Measurements from ENCODE around the gene NCBP2.
A peak's percentile ranks its signal among the peaks of the same experiment; 100 is the strongest.
"Not testable (repeated sequence)": the region's sequence is repeated elsewhere in the genome, so short reads cannot be mapped to it uniquely, and the experiment has no call there.

The NCBP2 gene

DNA sequence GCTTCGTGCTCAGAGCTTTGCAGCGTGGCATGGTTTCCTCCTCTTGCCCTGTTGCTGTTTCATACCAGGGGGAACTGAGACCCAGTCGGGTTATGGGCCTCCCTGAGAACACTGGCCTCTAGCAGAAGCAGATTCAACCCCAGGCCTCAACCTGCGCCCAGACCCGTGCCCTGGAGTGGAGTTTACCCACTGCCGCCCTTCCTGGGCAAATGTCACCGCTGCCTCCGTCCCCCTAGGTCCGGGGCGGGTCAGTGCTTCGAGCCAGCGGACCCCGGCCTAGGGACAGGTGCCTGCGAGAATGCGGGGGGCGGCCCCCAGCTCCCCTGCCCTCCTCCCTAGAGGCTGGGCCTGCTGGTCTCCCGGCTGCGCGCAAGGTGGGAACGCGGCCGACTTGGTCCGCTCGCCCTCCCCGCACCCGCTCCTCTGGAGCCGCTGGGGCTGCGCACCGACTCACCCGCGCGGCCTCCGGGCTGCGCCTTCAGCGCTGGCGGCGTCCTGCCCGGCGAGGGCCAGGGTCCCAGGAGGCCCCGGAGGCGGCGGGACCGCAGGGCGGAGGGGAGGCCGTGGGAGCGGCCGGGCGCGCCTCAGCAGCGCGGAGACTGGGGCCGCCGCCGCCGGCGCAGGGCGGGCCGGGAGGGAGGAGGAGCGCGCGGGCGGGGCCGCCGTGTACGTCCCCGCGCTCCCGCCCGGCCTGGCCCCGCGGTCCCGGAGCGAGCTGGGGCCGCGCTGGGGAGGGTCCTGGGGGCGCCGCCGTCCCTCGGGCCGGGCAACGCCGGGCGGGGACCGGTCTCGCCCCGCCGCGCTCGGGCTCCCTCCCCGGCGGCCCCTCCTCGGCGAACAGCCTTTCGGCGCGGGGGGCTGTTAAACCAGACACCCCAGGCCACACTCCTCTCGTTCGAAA lies 26.2 kb upstream of the NCBP2 start, which contains the start of gene PIGZ:
PIGZ (minus strand) TSS at position 601 of the 901 bp plus-strand sequence. CDS start 16,802 bp downstream, outside the sequence.
- DNase-seq (ENCODE audit: low spot score): no peak

DNA sequence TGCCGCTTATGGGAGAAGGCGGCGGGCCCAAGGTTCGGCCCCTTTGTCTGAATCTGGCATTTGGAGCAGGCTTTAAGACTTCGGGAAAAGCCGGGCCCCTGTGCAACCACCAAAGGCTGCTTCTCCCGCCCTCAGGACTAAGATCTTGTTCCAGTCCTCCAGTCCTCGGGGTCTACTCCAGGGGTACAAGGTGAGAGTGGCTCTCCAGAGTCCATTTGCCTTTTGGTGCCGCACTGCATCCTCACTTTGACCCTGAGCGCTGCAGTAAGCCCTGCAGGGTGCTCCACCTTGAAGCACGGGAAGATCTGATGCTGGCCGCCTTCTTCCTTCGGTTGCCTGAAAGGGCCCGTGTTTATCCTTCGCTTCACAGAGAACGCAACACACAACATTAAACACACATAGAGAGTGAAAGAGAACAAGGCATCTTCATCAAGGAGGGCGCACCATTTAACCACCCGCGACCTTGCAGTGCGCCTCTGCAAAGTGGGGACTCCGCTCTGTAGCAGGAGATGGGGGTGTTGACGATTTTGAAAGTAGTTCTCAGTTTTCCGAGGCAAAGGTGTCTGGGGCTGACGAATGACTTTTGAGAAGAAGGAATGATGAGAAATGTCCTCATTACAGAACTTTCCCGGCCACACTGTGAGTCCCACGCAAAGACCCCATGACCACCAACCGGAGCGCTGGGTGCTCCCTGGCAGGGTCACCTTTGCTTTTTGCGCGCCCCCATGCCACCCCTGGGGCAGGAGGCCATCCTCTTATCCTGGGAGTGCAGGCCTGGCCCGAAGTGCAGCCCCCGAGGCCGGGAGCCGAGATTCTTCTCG lies 25.3 kb upstream of the NCBP2 start:
- no peak for DNase-seq (ENCODE audit: low spot score)

- DNase-seq (ENCODE audit: low spot score): no peak
These were observed 24.4 kb upstream of the NCBP2 start for GRCh38 chr3:196966526-196967401.

- no peak for DNase-seq (ENCODE audit: low spot score)
These were observed 23.5 kb upstream of the NCBP2 start for GRCh38 chr3:196965804-196966173.

- no peak for DNase-seq (ENCODE audit: low spot score)
These were observed 22.9 kb upstream of the NCBP2 start for GRCh38 chr3:196965112-196965803.

GRCh38 chr3:196963631-196963953 lies 21.3 kb upstream of the NCBP2 start:
- DNase-seq (ENCODE audit: low spot score): no peak

DNA sequence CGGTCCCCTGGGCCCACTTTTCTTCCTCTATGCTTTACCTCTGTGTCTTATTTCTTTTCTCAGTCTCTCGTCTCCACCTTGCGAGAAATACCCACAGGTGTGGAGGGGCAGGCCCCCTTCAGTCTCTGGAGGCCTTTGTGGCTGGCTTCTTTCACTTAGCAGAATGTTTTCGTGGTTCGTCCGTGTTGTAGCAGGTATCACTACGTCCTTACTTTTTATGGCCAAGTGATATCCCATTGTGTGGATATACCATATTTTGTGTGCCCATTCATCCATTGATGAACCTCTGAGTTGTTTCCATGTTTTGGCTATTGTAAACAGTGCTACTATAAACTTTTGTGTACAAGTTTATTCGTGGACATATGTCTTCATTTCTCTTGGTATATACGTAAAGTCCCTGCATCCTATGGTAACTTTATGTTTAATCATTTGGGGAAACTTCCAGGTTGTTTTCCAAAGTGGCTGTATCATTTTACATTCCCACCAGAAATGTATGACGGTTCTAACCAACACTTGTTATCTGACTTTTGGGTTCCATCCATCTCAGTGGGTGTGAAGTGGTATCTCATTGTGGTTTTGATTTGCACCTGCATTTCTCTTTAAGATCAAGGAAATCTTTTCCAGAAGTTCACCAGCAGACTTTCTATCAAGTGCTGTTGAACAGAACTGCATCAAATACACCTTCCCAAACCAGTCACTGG lies 20.8 kb upstream of the NCBP2 start:
- no peak for DNase-seq (ENCODE audit: low spot score)

DNA sequence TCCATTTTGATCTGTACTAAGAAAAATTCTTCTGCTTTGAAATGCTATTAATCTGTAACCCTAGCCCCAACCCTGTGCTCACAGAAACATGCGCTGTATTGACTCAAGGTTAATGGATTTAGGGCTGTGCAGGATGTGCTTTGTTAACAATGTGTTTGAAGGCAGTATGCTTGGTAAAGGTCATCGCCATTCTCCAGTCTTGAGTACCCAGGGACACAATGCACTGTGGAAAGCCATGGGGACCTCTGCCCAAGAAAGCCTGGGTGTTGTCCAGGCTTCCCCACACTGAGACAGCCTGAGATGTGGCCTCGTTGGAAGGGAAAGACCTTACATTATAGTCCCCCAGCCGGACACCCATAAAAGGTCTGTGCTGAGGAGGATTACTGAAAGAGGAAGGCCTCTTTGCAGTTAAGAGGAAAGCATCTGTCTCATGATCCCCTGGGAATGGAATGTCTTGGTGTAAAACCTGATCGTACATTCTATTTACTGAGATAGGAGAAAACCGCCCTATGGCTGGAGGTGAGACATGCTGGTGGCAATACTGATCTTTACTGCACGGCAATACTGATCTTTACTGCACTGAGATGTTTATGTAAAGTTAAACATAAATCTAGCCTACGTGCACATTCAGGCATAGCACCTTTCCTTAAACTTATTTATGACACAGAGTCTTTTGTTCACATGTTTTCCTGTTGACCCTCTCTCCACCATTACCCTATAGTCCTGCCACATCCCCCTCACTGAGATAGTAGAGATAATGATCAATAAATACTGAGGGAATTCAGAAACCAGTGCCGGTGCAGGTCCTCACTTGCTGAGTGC lies 20.0 kb upstream of the NCBP2 start:
- DNase-seq (ENCODE audit: low spot score): no peak

DNA sequence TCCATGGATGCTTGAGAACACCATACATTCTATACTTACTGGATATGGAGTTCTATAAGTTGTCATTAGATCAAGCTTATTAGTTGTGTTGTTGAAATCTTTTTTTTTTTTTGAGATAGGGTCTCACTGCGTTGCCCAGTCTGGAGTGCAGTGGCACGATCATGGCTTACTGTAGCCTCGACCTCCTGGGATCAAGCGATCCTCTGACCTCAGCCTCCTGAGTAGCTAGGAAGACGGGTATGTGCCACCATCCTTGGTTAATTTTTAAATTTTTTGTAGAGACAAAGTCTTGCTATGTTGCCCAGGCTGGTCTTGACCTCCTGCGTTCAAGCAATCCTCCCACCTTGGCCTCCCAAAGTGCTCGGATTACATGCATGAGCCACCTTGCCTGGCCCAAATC lies 12.5 kb upstream of the NCBP2 start:
- DNase-seq (ENCODE audit: low spot score): no peak

GRCh38 chr3:196951371-196951770 lies 9.0 kb upstream of the NCBP2 start:
- DNase-seq (ENCODE audit: low spot score): no peak

GRCh38 chr3:196949750-196950149 lies 7.4 kb upstream of the NCBP2 start:
- DNase-seq (ENCODE audit: low spot score): no peak

DNA sequence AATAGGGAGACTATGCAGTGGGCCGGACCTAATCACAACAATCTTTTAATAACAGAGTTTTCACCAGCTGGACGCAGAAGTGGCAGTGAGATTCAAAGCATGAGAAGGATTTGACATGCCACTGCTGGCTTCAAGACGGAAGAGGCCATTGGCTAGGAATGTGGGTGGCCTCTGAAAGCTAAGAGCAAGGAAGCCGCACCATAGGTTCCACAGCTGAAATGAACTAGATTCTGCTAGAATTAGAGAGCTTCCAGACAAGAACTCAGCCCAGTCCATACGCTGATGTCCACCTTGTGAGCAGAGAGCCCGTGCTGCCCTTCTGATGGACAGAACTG lies 6.9 kb upstream of the NCBP2 start:
- no peak for DNase-seq (ENCODE audit: low spot score)

DNA sequence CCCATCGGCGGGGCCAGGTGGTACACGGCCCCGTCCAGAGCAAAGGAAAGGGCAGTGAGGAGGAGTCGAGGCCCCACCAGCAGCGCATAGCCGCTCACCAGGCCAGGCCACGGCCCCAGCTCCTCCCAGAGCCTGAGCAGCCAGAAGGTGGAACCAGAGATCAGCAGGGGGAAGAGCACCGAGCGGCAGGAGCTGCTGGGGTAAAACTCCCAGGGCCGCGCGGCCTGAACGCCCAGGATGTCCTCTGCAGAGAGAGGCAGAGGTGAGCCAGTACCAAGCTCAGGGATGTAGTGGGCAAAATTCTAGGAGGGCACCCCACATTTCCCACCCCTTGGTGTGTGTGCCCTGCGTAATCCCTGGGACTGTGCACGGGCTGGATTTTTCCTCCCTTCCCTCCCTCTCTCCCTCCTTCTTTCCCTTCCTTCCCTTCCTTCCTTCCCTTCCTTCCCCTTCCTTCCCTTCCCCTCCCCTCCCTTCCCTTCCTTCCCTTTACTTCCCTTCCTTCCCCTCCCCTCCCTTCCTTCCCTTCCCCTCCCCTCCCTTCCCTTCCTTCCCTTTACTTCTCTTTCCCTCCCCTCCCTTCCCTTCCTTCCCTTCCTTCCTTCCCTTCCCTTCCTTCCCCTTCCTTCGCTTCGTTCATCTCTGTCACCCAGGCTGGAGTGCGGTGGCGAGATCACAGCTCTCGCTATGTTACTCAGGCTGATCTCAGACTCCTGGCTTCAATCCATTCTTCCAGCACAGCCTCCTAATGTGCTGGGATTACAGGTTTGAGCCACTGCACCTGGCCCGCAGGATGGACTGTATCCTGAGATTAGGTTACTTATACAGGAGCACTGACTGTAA lies 6.3 kb upstream of the NCBP2 start:
- DNase-seq (ENCODE audit: low spot score): no peak

- DNase-seq (ENCODE audit: low spot score): no peak
These were observed 5.6 kb upstream of the NCBP2 start for GRCh38 chr3:196947860-196948441.

GRCh38 chr3:196947136-196947859 lies 5.0 kb upstream of the NCBP2 start:
- DNase-seq (ENCODE audit: low spot score): no peak

- DNase-seq (ENCODE audit: low spot score): not testable (repeated sequence)
These were observed 1.9 kb upstream of the NCBP2 start for GRCh38 chr3:196944037-196944790.

GRCh38 chr3:196942915-196943277 lies 568 bp upstream of the NCBP2 start:
- peak; percentile 7 for DNase-seq (ENCODE audit: low spot score)
